AG04450 (cell line): ENCODE results near the gene CHDH. TPM values are rescaled to one million over a fixed set of nuclear protein-coding genes. Genes with fewer than 3 reads are reported as not detected.

ENCODE experiments used
- CTCF ChIA-PET: fragments of 300-600, 350-600 bp; formaldehyde crosslinking; extraction: SDS; loops from one replicate; lab custom pipeline; 2022; ENCODE audit warnings: antibody characterized with exemption, inconsistent platforms; lab: Charles Lee
- POLR2A ChIA-PET: fragments of 350-600 bp; formaldehyde crosslinking; extraction: SDS; loops from one replicate; lab custom pipeline; 2021; ENCODE audit warnings: antibody characterized with exemption, inconsistent platforms; lab: Yijun Ruan, JAX
- DNase-seq: peaks from one replicate; pipeline ENCODE4 v3.0.0-alpha.2; 2011; ENCODE audit warnings: low read depth, low spot score
- H3K27ac ChIP-seq: one replicate; pipeline ENCODE4 v1.5.1; 2012; ENCODE audit warnings: low read depth, low read length, control low read depth
- H3K27me3 ChIP-seq: one replicate; pipeline ENCODE4 v1.6.0; 2012; ENCODE audit warnings: low read length; ENCODE audit not compliant: control insufficient read depth, insufficient read depth
- H3K4me3 ChIP-seq: 2 replicates; pipeline ENCODE4 v1.5.1; 2011; ENCODE audit warnings: mild to moderate bottlenecking, low read depth, low read length, control low read depth
- H3K9me3 ChIP-seq: 2 replicates; pipeline ENCODE4 v1.5.1; 2012; ENCODE audit warnings: low read length; ENCODE audit not compliant: control insufficient read depth, insufficient read depth
- CTCF ChIP-seq: IDR thresholded peaks from 2 replicates; pipeline ENCODE4 v1.5.1; 2011; ENCODE audit warnings: low read depth, low read length, control low read depth, inconsistent platforms
- polyA plus RNA-seq: library from polyadenylated mRNA; depleted of rRNA; stranded (reverse); fragments of >200 nt; gene quantifications from 2 replicates; pipeline ENCODE4 v1.2.3, GENCODE V29; 2011

CHDH gene
- polyA plus RNA-seq, 1 experiment: 0.01 TPM

- POLR2A ChIA-PET: no interaction called here
- Histone ChIP-seq H3K27me3 (peaks cover 53% of the 10 kb centered on the region), H3K4me3 (peak overlapping the region; percentile 56), H3K9me3 (peaks cover 3% of the 10 kb centered on the region; the same call in 1 of the 2 replicates), H3K27ac (peak overlapping the region; percentile 21)
- CTCF ChIA-PET: interaction anchor here (0.6 to 1.1 kb wide), 3 partner anchors 12 to 135 kb away, joined by 3 to 6 read pairs (median 3); no protein-coding TSS in a partner anchor
- no peak for DNase-seq
- peak; percentile 30 for TF ChIP-seq CTCF
Measured at GRCh38 chr3:53845103-53845880, 927 bp downstream of the CHDH start.

DNA sequence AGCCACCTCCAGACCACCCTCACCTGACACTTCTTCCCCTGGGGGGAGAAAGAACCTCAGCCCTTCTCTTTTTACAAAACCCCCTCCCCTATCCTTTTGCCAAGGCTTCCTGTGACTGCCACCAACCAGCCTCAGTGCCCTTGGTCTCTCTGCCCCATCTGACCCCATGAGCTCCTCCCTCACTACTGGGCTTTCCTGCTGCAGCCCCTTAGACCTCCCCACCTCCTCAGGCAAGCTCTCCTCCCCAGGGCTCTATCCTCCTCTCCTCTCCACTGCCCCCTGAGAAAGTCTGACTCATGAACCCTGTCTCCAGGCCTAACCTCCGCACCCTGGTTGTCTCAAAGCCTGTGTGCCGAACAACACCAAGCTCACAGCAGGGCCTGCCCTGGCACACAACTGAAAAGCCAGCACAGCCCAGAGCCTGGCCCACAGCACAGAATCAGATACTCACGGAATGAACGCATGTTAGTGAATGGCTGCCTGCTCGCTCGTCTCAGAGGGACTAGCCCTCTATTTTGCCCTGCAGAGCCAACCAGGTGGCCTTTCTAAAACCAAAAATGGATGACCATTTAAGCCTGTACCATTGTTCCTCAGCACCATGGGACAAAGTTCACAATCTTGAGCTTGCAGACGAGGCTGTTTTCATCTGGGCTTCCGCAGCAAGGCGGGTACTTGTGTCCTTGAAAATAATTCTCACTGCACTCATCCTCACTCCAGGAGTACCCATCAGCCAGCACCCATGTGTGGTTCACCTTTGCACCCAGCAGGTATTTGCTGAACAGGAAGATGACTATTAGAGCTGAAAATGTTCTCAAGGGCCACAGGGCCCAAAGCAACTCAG, 1.7 kb downstream of the CHDH start:
- peaks cover 53% of the 10 kb centered on the region for H3K27me3 ChIP-seq
- CTCF ChIA-PET: interaction anchor here (1.1 kb wide), 1 partner anchor 13 kb away, joined by 3 read pairs; no protein-coding TSS in a partner anchor
- no peak for TF ChIP-seq CTCF
- no peak for DNase-seq
- H3K4me3 ChIP-seq: no peak overlapping the region
- no peak overlapping the region for H3K27ac ChIP-seq
- POLR2A ChIA-PET: no interaction called here
- H3K9me3 ChIP-seq: peaks cover 3% of the 10 kb centered on the region; the same call in 1 of the 2 replicates

DNA sequence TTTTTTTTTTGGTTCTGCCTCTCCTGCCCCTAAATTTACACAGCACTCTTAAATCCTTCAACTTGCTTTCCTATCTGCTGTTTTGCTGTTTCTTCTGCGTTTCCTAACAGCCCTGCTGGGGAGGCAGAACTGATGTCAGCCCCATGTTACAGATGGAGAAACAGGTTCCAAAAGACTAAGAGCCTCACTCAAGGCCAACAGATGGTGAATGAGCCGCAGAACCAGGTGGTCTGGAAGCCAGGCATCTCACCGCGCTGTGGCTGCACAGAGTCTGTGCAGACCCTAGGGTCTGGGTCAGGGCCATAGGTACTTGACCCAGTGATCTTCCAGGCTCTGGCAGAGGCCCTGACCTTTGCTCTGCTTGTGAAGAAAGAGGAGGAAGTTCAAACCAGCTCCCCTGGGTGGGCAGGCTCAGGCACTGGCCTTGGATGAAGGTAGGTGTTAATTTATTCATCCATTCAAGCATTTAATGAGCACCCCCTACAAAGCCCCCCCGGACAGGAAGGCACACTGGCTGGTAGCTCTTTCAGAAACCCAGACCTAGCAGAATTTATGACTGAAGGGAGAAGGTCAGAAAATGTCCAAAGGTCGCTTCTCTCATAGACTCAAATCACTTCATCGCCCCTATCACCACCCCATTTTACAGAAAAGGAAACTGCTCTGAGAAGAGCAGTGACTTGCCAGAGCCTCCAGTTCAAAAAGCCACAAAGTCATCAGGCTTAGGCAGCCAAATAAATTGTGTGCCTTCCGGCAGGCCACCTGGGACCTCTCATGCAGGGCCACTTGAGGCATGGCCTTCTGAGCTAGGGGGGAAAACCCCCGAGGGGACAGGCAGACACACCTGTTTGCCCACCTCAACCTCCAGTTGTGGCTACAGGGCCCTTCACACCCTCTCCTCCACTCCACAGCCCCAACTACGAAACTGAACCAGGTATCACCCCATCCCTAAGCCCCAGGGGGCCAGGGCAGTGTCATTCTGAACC, 2.7 kb downstream of the CHDH start:
- Histone ChIP-seq H3K4me3 (no peak overlapping the region), H3K9me3 (peaks cover 3% of the 10 kb centered on the region; the same call in 1 of the 2 replicates), H3K27me3 (peaks cover 45% of the 10 kb centered on the region), H3K27ac (no peak overlapping the region)
- ChIA-PET CTCF (no interaction called here), POLR2A (interaction anchor here (0.6 kb wide), 1 partner anchor 288 kb away, joined by 8 read pairs; no protein-coding TSS in a partner anchor)
- no peak for TF ChIP-seq CTCF
- DNase-seq: no peak

GRCh38 chr3:53842436-53843194, 3.6 kb downstream of the CHDH start:
- POLR2A ChIA-PET: interaction anchor here (0.6 kb wide), 1 partner anchor 14 kb away, joined by 3 read pairs; no protein-coding TSS in a partner anchor

More at GRCh38 chr3:53842436-53843194, 3.6 kb downstream of the CHDH start:
- peaks cover 38% of the 10 kb centered on the region for H3K27me3 ChIP-seq
- CTCF ChIA-PET: no interaction called here
- no peak for DNase-seq
- H3K27ac ChIP-seq: no peak overlapping the region
- no peak overlapping the region for H3K4me3 ChIP-seq
- TF ChIP-seq CTCF: peak; percentile 22; the same call in 1 of the 2 replicates
- peaks cover 3% of the 10 kb centered on the region; the same call in 1 of the 2 replicates for H3K9me3 ChIP-seq
